ENCODE measurements around the gene FRMPD2. TPM values are rescaled to one million over a fixed set of nuclear protein-coding genes. Genes with fewer than 3 reads are reported as not detected.
"Not testable (repeated sequence)": the region's sequence is repeated elsewhere in the genome, so short reads cannot be mapped to it uniquely, and the experiment has no call there.

Gene FRMPD2
- total RNA-seq, 1 experiment from 2014 or later: not detected

GRCh38 chr10:48139953-48140850 lies 134.3 kb downstream of the FRMPD2 start:
- not testable (repeated sequence) for DNase-seq (ENCODE audit: low spot score)

DNA sequence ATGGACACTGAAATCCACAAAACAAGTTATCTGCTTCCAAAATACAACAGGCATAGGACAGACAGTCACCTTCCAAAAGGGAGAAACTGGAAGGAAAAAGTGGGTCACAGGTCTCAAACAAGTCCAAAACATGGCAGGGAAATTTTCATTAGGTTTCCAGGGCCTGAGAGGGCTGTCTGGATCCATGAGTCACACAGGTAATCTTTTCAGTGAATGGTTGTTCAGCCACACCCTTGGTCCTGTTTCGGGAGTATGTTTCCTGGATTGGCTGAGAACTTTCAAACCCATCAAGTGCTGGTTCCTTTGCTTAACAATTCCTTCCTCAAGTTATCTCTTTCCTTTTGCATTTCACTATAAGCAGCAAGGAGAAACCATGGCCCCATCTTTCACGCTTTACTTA lies 145.5 kb downstream of the FRMPD2 start:
- DNase-seq (ENCODE audit: low spot score): not testable (repeated sequence)

DNA sequence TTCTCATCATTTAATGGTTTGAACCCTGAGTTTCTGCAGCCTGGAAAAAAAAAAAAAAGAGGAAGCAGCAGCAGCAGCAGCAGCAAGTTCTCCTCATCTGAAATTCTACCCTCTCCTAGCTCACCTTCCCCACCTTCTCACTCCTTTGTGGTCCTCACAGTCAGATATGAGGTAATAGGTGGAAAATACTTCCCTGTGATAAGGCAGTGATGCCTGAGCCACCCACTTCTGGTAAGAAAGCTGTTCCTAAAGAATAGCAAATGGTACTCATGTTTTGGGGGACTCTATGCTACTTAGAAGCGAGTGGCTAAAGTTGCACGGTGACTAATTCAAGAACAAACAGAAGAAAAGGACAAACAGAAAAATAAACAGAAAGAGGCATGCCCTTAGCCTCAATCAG lies 148.2 kb downstream of the FRMPD2 start:
- not testable (repeated sequence) for DNase-seq (ENCODE audit: low spot score)

- DNase-seq (ENCODE audit: low spot score): not testable (repeated sequence)
Observed at GRCh38 chr10:48125631-48126030, 148.9 kb downstream of the FRMPD2 start.

DNA sequence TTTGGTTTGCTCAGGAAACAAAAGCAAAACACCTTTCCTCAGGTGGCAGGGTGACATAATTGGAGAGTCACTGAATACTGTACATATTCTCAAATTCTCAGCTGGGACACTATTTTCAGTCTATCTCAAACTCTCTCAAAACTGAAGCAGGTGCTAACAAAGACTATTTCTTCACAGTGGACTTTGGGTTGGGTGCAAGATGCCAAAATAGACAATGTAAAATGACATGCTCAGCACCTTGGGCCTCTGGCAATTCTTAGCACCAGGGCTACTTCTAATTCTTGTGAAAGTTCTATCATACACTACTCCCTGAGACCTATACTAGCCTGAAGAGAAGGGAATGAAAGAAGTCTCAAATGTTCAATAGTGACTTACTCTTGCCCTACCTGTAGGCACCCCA lies 151.9 kb downstream of the FRMPD2 start:
- DNase-seq (ENCODE audit: low spot score): not testable (repeated sequence)

DNA sequence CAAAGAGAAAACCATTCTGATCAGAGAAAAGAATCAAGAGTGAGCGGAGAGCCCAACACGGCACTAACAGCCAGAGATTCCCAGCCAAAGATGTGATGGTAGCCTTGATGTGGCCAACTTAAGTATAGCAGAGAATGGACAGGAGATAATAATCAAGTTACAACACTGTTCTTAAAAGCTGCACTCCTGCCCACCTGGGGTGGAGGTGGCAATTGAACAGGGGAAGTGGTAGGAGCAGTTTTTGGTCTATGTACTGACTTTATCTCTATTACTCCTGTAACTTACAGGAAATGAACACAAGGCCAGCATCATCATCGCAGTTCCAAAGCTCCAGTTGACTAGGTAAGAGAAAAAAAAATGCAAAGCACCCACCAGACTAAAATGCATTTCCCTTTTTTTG lies 164.2 kb downstream of the FRMPD2 start:
- DNase-seq (ENCODE audit: low spot score): not testable (repeated sequence)

Other genes starting within 250 kb of the FRMPD2 start
- 68.7 and 71.1 TPM in 2 replicates for gene MAPK8, start 32.0 kb upstream of the FRMPD2 start, total RNA-seq (2014; rRNA removed; shearing (Covaris generic))

All from H4 (cell line).